ELR (cell line): ENCODE results near the gene KNG1.
A peak's percentile ranks its signal among the peaks of the same experiment; 100 is the strongest.

Experiments
- DNase-seq: peaks from one replicate; pipeline ENCODE4 v3.0.0-alpha.2; 2015; ENCODE audit warnings: low read depth

KNG1 gene

GRCh38 chr3:186775999-186776398, 58.8 kb downstream of the KNG1 start:
- no peak for DNase-seq

GRCh38 chr3:186779204-186779603, 62.0 kb downstream of the KNG1 start:
- no peak for DNase-seq

GRCh38 chr3:186782542-186783057, 65.4 kb downstream of the KNG1 start:
- no peak for DNase-seq

- peak; percentile 93 for DNase-seq
Measured at GRCh38 chr3:186783058-186783730, 66.0 kb downstream of the KNG1 start, which contains the start of gene EIF4A2. EIF4A2 (plus strand) TSS chr3:186783577; CDS start chr3:186783611, 34 bp downstream.

- peak; percentile 75 for DNase-seq
Measured at GRCh38 chr3:186783731-186784515, 66.8 kb downstream of the KNG1 start.

GRCh38 chr3:186784820-186785494, 67.8 kb downstream of the KNG1 start:
- DNase-seq, result peak; percentile 25

GRCh38 chr3:186785495-186786018, 68.4 kb downstream of the KNG1 start:
- DNase-seq, result peak; percentile 15

- DNase-seq, result peak; percentile 15
Measured at GRCh38 chr3:186786922-186787321, 69.8 kb downstream of the KNG1 start.

GRCh38 chr3:186787642-186788481, 70.7 kb downstream of the KNG1 start:
- DNase-seq, result peak; percentile 21

- DNase-seq, result peak; percentile 38
Measured at GRCh38 chr3:186788482-186789370, 71.6 kb downstream of the KNG1 start.

GRCh38 chr3:186789554-186790260, 72.5 kb downstream of the KNG1 start:
- peak; percentile 63 for DNase-seq

- peak; percentile 81 for DNase-seq
Measured at GRCh38 chr3:186790261-186790981, 73.3 kb downstream of the KNG1 start.
